CD4-positive, alpha-beta T cell treated with Interleukin-15 for 4 hours (primary cell): ENCODE data around the gene NR5A2.

Experiments
- DNase-seq: peaks from one replicate; pipeline ENCODE4 v3.0.0-alpha.2; 2020; ENCODE audit warnings: low spot score

Gene NR5A2

GRCh38 chr1:200124309-200124708, 96.8 kb downstream of the NR5A2 start:
- no peak for DNase-seq

GRCh38 chr1:200128081-200128480, 100.6 kb downstream of the NR5A2 start:
- no peak for DNase-seq

GRCh38 chr1:200128944-200129879, 101.7 kb downstream of the NR5A2 start:
- DNase-seq: peak; percentile 32

GRCh38 chr1:200130552-200130951, 103.0 kb downstream of the NR5A2 start:
- no peak for DNase-seq

GRCh38 chr1:200131551-200132125, 104.1 kb downstream of the NR5A2 start:
- no peak for DNase-seq

GRCh38 chr1:200133123-200133522, 105.6 kb downstream of the NR5A2 start:
- DNase-seq: no peak

- DNase-seq: no peak
These were observed 106.6 kb downstream of the NR5A2 start for GRCh38 chr1:200134116-200134515.

- no peak for DNase-seq
These were observed 108.9 kb downstream of the NR5A2 start for GRCh38 chr1:200136384-200136783.

- peak; percentile 48 for DNase-seq
These were observed 112.2 kb downstream of the NR5A2 start for GRCh38 chr1:200139661-200140250.

GRCh38 chr1:200143347-200143746, 115.8 kb downstream of the NR5A2 start:
- DNase-seq: no peak

GRCh38 chr1:200146100-200146499, 118.6 kb downstream of the NR5A2 start:
- DNase-seq: no peak

- no peak for DNase-seq
These were observed 119.6 kb downstream of the NR5A2 start for GRCh38 chr1:200147094-200147493.

GRCh38 chr1:200147742-200148141, 120.2 kb downstream of the NR5A2 start:
- no peak for DNase-seq

GRCh38 chr1:200150006-200150405, 122.5 kb downstream of the NR5A2 start:
- no peak for DNase-seq

- DNase-seq: no peak
These were observed 123.2 kb downstream of the NR5A2 start for GRCh38 chr1:200150721-200151120.

GRCh38 chr1:200152336-200152735, 124.8 kb downstream of the NR5A2 start:
- DNase-seq: no peak

GRCh38 chr1:200153277-200154055, 126.0 kb downstream of the NR5A2 start:
- DNase-seq: peak; percentile 56

GRCh38 chr1:200154069-200154767, 126.7 kb downstream of the NR5A2 start:
- peak; percentile 70 for DNase-seq

- no peak for DNase-seq
These were observed 130.2 kb downstream of the NR5A2 start for GRCh38 chr1:200157715-200158114.

GRCh38 chr1:200161801-200162200, 134.3 kb downstream of the NR5A2 start:
- no peak for DNase-seq

- no peak for DNase-seq
These were observed 134.7 kb downstream of the NR5A2 start for GRCh38 chr1:200162258-200162657.

GRCh38 chr1:200162877-200163276, 135.4 kb downstream of the NR5A2 start:
- DNase-seq: no peak
